HG02759 (cell line): ENCODE data around the gene DKC1.

ENCODE experiments used
- ATAC-seq: cut with Tn5 transposase; IDR thresholded peaks from one replicate; pipeline ENCODE4 v1.9.1; 2021; ENCODE audit warnings: mild to moderate bottlenecking, moderate library complexity; ENCODE audit not compliant: unreplicated experiment

DKC1 gene

GRCh38 chrX:154762537-154763296 lies at the start of gene DKC1:
Gene DKC1, plus strand, starts transcription at chrX:154762864. Its CDS starts 102 bp downstream, at chrX:154762966.
- peak; percentile 89 for ATAC-seq

- ATAC-seq: no peak
Measured at GRCh38 chrX:154714925-154715324, 47.7 kb upstream of the DKC1 start.

- no peak for ATAC-seq
Measured at GRCh38 chrX:154715825-154716224, 46.8 kb upstream of the DKC1 start.

GRCh38 chrX:154717824-154718223 lies 44.8 kb upstream of the DKC1 start:
- ATAC-seq: no peak

GRCh38 chrX:154718616-154719015 lies 44.0 kb upstream of the DKC1 start:
- ATAC-seq: no peak

GRCh38 chrX:154719132-154719675 lies 43.5 kb upstream of the DKC1 start:
- no peak for ATAC-seq

- ATAC-seq: no peak
Measured at GRCh38 chrX:154720067-154720466, 42.6 kb upstream of the DKC1 start.

GRCh38 chrX:154721155-154721554 lies 41.5 kb upstream of the DKC1 start:
- ATAC-seq: no peak

- no peak for ATAC-seq
Measured at GRCh38 chrX:154724993-154725756, 37.5 kb upstream of the DKC1 start.

GRCh38 chrX:154727418-154727817 lies 35.2 kb upstream of the DKC1 start:
- ATAC-seq: no peak

GRCh38 chrX:154727871-154728270 lies 34.8 kb upstream of the DKC1 start:
- ATAC-seq: no peak

- no peak for ATAC-seq
Measured at GRCh38 chrX:154728431-154729190, 34.1 kb upstream of the DKC1 start.

- no peak for ATAC-seq
Measured at GRCh38 chrX:154729439-154729838, 33.2 kb upstream of the DKC1 start.

- no peak for ATAC-seq
Measured at GRCh38 chrX:154730253-154730891, 32.3 kb upstream of the DKC1 start.

- no peak for ATAC-seq
Measured at GRCh38 chrX:154731184-154731583, 31.5 kb upstream of the DKC1 start.

GRCh38 chrX:154731881-154732280 lies 30.8 kb upstream of the DKC1 start:
- ATAC-seq: no peak

GRCh38 chrX:154732421-154733065 lies 30.1 kb upstream of the DKC1 start:
- ATAC-seq: no peak

GRCh38 chrX:154733066-154733425 lies 29.6 kb upstream of the DKC1 start:
- no peak for ATAC-seq

- no peak for ATAC-seq
Measured at GRCh38 chrX:154734061-154734781, 28.4 kb upstream of the DKC1 start.
